Upper lobe of left lung (tissue), 6 donors: ENCODE measurements around the gene CNN3. TPM values are rescaled to one million over a fixed set of nuclear protein-coding genes. Genes with fewer than 3 reads are reported as not detected.

Source experiments
- ATAC-seq, 2 donors: fragments of 200-7000 bp; cut with Tn5 transposase; one replicate each; pipeline ENCODE4 v1.9.1; 2022; ENCODE audit warnings: mild to moderate bottlenecking in 2 of 2, moderate library complexity in 2 of 2; ENCODE audit not compliant: low FRiP score in 2 of 2
- DNase-seq, 2 donors: peaks; one replicate each; pipeline ENCODE4 v3.0.0-alpha.2; 2019 to 2020
- H3K27ac ChIP-seq, 4 donors: fragments of 200-600 bp; sonication (generic); one replicate each; pipeline ENCODE4 v1.5.1; 2016 to 2019
- H3K27me3 ChIP-seq, 4 donors: fragments of 200-600 bp; sonication (generic); one replicate each; pipeline ENCODE4 v1.5.1; 2017 to 2019
- H3K36me3 ChIP-seq, 4 donors: fragments of 200-600 bp; sonication (generic); one replicate each; pipeline ENCODE4 v1.5.1; 2016 to 2019
- H3K4me1 ChIP-seq, 4 donors: fragments of 200-600 bp; sonication (generic); one replicate each; pipeline ENCODE4 v1.5.1; 2018 to 2019
- H3K4me3 ChIP-seq, 4 donors: fragments of 200-600 bp; sonication (generic); one replicate each; pipeline ENCODE4 v1.5.1; 2017 to 2019; ENCODE audit warnings: mild to moderate bottlenecking in 2 of 4, moderate library complexity in 1 of 4
- H3K9me3 ChIP-seq, 4 donors: fragments of 200-600 bp; sonication (generic); one replicate each; pipeline ENCODE4 v1.5.1; 2018 to 2019
- CTCF ChIP-seq, 6 experiments: fragments of 450-650 bp in 4 of 6; fragments of 200-600 bp in 2 of 6; sonication (generic) in 2 of 6; IDR thresholded peaks; one replicate each; pipeline ENCODE4 v1.5.1; 2016 to 2019; ENCODE audit warnings: antibody characterized with exemption in 6 of 6
- EP300 ChIP-seq, 4 donors: sonication (generic); formaldehyde crosslinking; IDR thresholded peaks; one replicate each; pipeline ENCODE4 v1.5.1; 2017; ENCODE audit warnings: antibody characterized with exemption in 4 of 4, control low read depth in 2 of 4
- POLR2A ChIP-seq, 4 donors: fragments of 450-650 bp; IDR thresholded peaks; one replicate each; pipeline ENCODE4 v1.5.1; 2016 to 2017; ENCODE audit warnings: antibody characterized with exemption in 4 of 4, mild to moderate bottlenecking in 2 of 4
- POLR2AphosphoS5 ChIP-seq, 2 donors: sonication (generic); formaldehyde crosslinking; IDR thresholded peaks; one replicate each; pipeline ENCODE4 v1.5.1; 2017; ENCODE audit warnings: antibody characterized with exemption in 2 of 2
- WGBS, 2 donors: methylation state at CpG; one replicate each; pipeline ENCODE4 v1.1.5; 2017 to 2018; 5-methylcytosine and 5-hydroxymethylcytosine counted together
- total RNA-seq, 6 donors: library from RNA; depleted of rRNA in 4 of 6; stranded (reverse); fragments of >200 nt in 4 of 6; gene quantifications; one replicate each; pipeline versions ENCODE4 v1.1.0 to v1.2.1, GENCODE V29; 2016 to 2021
- donor health status: DM: no; HTN: no; CAD: no; lungs with moderate emphysema.
- donor health status: DM: no; HTN: yes; CAD: no; lungs with severe emphysema.

CNN3 gene
- total RNA-seq, 6 donors from 2014 or later, result 60.8 to 209 (median 166) TPM

- no peaks in the 10 kb centered on the region for H3K27me3 ChIP-seq
- WGBS, 2 donors, result 65 to 68% methylated on average over 4 of the region's 4 CpGs
- TF ChIP-seq EP300 (IDR thresholded peaks at IDR 0.05) (no peak), CTCF (IDR thresholded peaks at IDR 0.05) (no peak), POLR2A (IDR thresholded peaks at IDR 0.05) (no peak), POLR2AphosphoS5 (IDR thresholded peaks at IDR 0.05) (no peak)
- H3K27ac ChIP-seq, result peak overlapping the region in 3 of 4 donors; percentile 82 to 83 (median 82)
- peaks cover 23 to 32% (median 29%) of the 10 kb centered on the region in 4 donors for H3K4me1 ChIP-seq
- H3K4me3 ChIP-seq, result no peak overlapping the region
- no peaks in the 10 kb centered on the region for H3K9me3 ChIP-seq
- no peak for DNase-seq
- no peaks in the 10 kb centered on the region for H3K36me3 ChIP-seq
- no peak for ATAC-seq
These were observed 61.5 kb downstream of the CNN3 start for GRCh38 chr1:94865360-94865759.

- Histone ChIP-seq H3K4me3 (no peak overlapping the region), H3K4me1 (peaks cover 23 to 32% (median 29%) of the 10 kb centered on the region in 4 donors), H3K36me3 (no peaks in the 10 kb centered on the region), H3K27me3 (no peaks in the 10 kb centered on the region), H3K9me3 (no peaks in the 10 kb centered on the region), H3K27ac (peak overlapping the region; percentile 78 to 83 (median 82))
- WGBS, 2 donors, result 54 to 60% methylated on average over 9 of the region's 9 CpGs
- TF ChIP-seq EP300 (IDR thresholded peaks at IDR 0.05) (peak in 1 of 4 donors; percentile 18), POLR2AphosphoS5 (IDR thresholded peaks at IDR 0.05) (no peak)
- ATAC-seq (no peak), DNase-seq (no peak)
These were observed 62.1 kb downstream of the CNN3 start for GRCh38 chr1:94864821-94865220.

GRCh38 chr1:94863919-94864318 is 63.0 kb downstream of the CNN3 start:
- H3K4me1 ChIP-seq, result peaks cover 23 to 32% (median 29%) of the 10 kb centered on the region in 4 donors
- peak in 1 of 2 donors; percentile 72 for DNase-seq
- TF ChIP-seq POLR2AphosphoS5 (IDR thresholded peaks at IDR 0.05) (peak; percentile 36 to 84), EP300 (IDR thresholded peaks at IDR 0.05) (peak; percentile 47 to 90 (median 60)), POLR2A (IDR thresholded peaks at IDR 0.05) (peak in 1 of 4 donors; percentile 35), CTCF (IDR thresholded peaks at IDR 0.05) (no peak)
- peak overlapping the region; percentile 78 to 83 (median 82) for H3K27ac ChIP-seq
- H3K4me3 ChIP-seq, result no peak overlapping the region
- WGBS, 2 donors, result 52 to 58% methylated on average over 4 of the region's 4 CpGs
- H3K36me3 ChIP-seq, result no peaks in the 10 kb centered on the region
- ATAC-seq, result peak; percentile 91 to 92
- no peaks in the 10 kb centered on the region for H3K27me3 ChIP-seq
- no peaks in the 10 kb centered on the region for H3K9me3 ChIP-seq

GRCh38 chr1:94863297-94863911 is 63.5 kb downstream of the CNN3 start:
- ATAC-seq (peak in 1 of 2 donors; percentile 82), DNase-seq (no peak)
- peaks cover 23 to 32% (median 29%) of the 10 kb centered on the region in 4 donors for H3K4me1 ChIP-seq
- no peaks in the 10 kb centered on the region for H3K36me3 ChIP-seq
- no peak overlapping the region for H3K4me3 ChIP-seq
- TF ChIP-seq CTCF (IDR thresholded peaks at IDR 0.05) (no peak), EP300 (IDR thresholded peaks at IDR 0.05) (peak in 1 of 4 donors; percentile 22), POLR2AphosphoS5 (IDR thresholded peaks at IDR 0.05) (peak in 1 of 2 donors; percentile 22)
- no peaks in the 10 kb centered on the region for H3K27me3 ChIP-seq
- WGBS, 2 donors, result 1 to 5% methylated on average over 2 of the region's 2 CpGs
- peak overlapping the region; percentile 78 to 83 (median 82) for H3K27ac ChIP-seq
- H3K9me3 ChIP-seq, result no peaks in the 10 kb centered on the region

- no peak for TF ChIP-seq POLR2AphosphoS5 (IDR thresholded peaks at IDR 0.05)
- TF ChIP-seq POLR2A (IDR thresholded peaks at IDR 0.05), result no peak
- TF ChIP-seq CTCF (IDR thresholded peaks at IDR 0.05), result no peak
- no peak for TF ChIP-seq EP300 (IDR thresholded peaks at IDR 0.05)
- no peak for DNase-seq
- 83 to 98% methylated on average over 2 of the region's 2 CpGs for WGBS, 2 donors
- no peak overlapping the region for H3K4me3 ChIP-seq
- H3K27me3 ChIP-seq, result no peaks in the 10 kb centered on the region
- no peaks in the 10 kb centered on the region for H3K36me3 ChIP-seq
- no peak for ATAC-seq
- H3K9me3 ChIP-seq, result no peaks in the 10 kb centered on the region
- H3K27ac ChIP-seq, result peak overlapping the region; percentile 78 to 83 (median 82)
- peaks cover 23 to 32% (median 29%) of the 10 kb centered on the region in 4 donors for H3K4me1 ChIP-seq
These were observed 64.2 kb downstream of the CNN3 start for GRCh38 chr1:94862718-94863117.
